Endodermal cell (in vitro differentiated cells): ENCODE measurements around the gene SPG7. TPM values are rescaled to one million over a fixed set of nuclear protein-coding genes. Genes with fewer than 3 reads are reported as not detected.

ENCODE experiments used
- DNase-seq: peaks from one replicate; pipeline ENCODE4 v3.0.0-alpha.2; 2017
- H3K27ac ChIP-seq: 2 replicates; pipeline ENCODE4 v1.5.1; 2013; ENCODE audit warnings: mild to moderate bottlenecking, low read depth, low read length, moderate library complexity
- H3K27me3 ChIP-seq: 2 replicates; pipeline ENCODE4 v1.6.1; 2013; ENCODE audit warnings: mild to moderate bottlenecking, low read length, moderate library complexity; ENCODE audit not compliant: insufficient read depth, control insufficient read depth, poor library complexity, severe bottlenecking
- H3K36me3 ChIP-seq: 2 replicates; pipeline ENCODE4 v1.7.0; 2013; ENCODE audit warnings: mild to moderate bottlenecking, low read length, moderate library complexity; ENCODE audit not compliant: control insufficient read depth, insufficient read depth
- H3K4me1 ChIP-seq: one replicate; pipeline ENCODE4 v1.7.0; 2013; ENCODE audit warnings: low read length; ENCODE audit not compliant: control insufficient read depth, insufficient read depth
- H3K4me3 ChIP-seq: 2 replicates; pipeline ENCODE4 v1.5.1; 2013; ENCODE audit warnings: mild to moderate bottlenecking, low read length, moderate library complexity
- H3K9ac ChIP-seq: 2 replicates; pipeline ENCODE4 v1.6.1; 2013; ENCODE audit warnings: mild to moderate bottlenecking, low read length, moderate library complexity; ENCODE audit not compliant: poor library complexity, severe bottlenecking; ENCODE audit errors: extremely low read depth
- H3K9me3 ChIP-seq: 2 replicates; pipeline ENCODE4 v1.6.1; 2013; ENCODE audit warnings: mild to moderate bottlenecking, low read length, moderate library complexity; ENCODE audit not compliant: control insufficient read depth
- H3K27ac Mint-ChIP-seq: 2 replicates; pipeline ENCODE4 v1.8.0; 2020; ENCODE audit warnings: mixed read lengths
- H3K27me3 Mint-ChIP-seq: 2 replicates; pipeline ENCODE4 v1.8.0; 2021; ENCODE audit warnings: mild to moderate bottlenecking, mixed read lengths; ENCODE audit not compliant: insufficient read depth
- H3K36me3 Mint-ChIP-seq: 2 replicates; pipeline ENCODE4 v1.8.0; 2020; ENCODE audit warnings: low read depth, mixed read lengths
- H3K4me1 Mint-ChIP-seq: 2 replicates; pipeline ENCODE4 v1.8.0; 2020; ENCODE audit warnings: mixed read lengths
- H3K4me3 Mint-ChIP-seq: 2 replicates; pipeline ENCODE4 v1.8.0; 2020; ENCODE audit warnings: mild to moderate bottlenecking, moderate library complexity, mixed read lengths
- H3K9me3 Mint-ChIP-seq: 2 replicates; pipeline ENCODE4 v1.8.0; 2020; ENCODE audit warnings: mild to moderate bottlenecking, mixed read lengths
- CTCF ChIP-seq: fragments of 200-600 bp; sonication (generic); conservative IDR thresholded peaks from 2 replicates; pipeline ENCODE4 v1.5.0; 2021; ENCODE audit warnings: antibody characterized with exemption, mild to moderate bottlenecking
- WGBS, 2 experiments: methylation state at CpG; one replicate each; pipeline versions ENCODE4 v1.1.5 to v1.1.7; 2013; ENCODE audit warnings: missing lambda C conversion rate in 2 of 2, mixed read lengths in 1 of 2; ENCODE audit not compliant: insufficient coverage in 1 of 2, insufficient read length in 1 of 2; 5-methylcytosine and 5-hydroxymethylcytosine counted together
- total RNA-seq, 2 donors: library from RNA; stranded (reverse); fragmentation: NEBNext Ultra II Directional in 1 of 2; extraction: Animal tissue kit (Norgen Biotek cat#: 25700) in 1 of 2; gene quantifications; 2 replicates in 1 of 2; 3 replicates in 1 of 2; pipeline ENCODE4 v1.2.1, GENCODE V29; 2021

Gene SPG7
- total RNA-seq, 2 donors from 2014 or later, result 153 to 156 TPM

- H3K4me3 Mint-ChIP-seq, result no peak overlapping the region
Observed at GRCh38 chr16:89481356-89481955, 26.7 kb upstream of the SPG7 start.

GRCh38 chr16:89482150-89482816 lies 25.9 kb upstream of the SPG7 start:
- Histone ChIP-seq H3K27ac (no peak overlapping the region), H3K4me3 (no peak overlapping the region), H3K27me3 (no peaks in the 10 kb centered on the region), H3K9ac (no peak overlapping the region), H3K4me1 (peaks cover 8% of the 10 kb centered on the region), H3K9me3 (no peaks in the 10 kb centered on the region), H3K36me3 (peaks cover 19% of the 10 kb centered on the region)
- Mint-ChIP-seq H3K36me3 (peaks cover 12% of the 10 kb centered on the region), H3K27me3 (no peaks in the 10 kb centered on the region), H3K27ac (peak overlapping the region; percentile 12), H3K4me1 (peaks cover 63% of the 10 kb centered on the region), H3K9me3 (no peaks in the 10 kb centered on the region), H3K4me3 (no peak overlapping the region)
- TF ChIP-seq CTCF, result no peak
- 88 to 91% methylated on average over 12 to 14 of the region's 14 CpGs for WGBS, 2 experiments
- no peak for DNase-seq

More at GRCh38 chr16:89481356-89481955, 26.7 kb upstream of the SPG7 start:
- H3K4me3 ChIP-seq, result no peak overlapping the region
- H3K27ac ChIP-seq, result no peak overlapping the region
- peaks cover 14% of the 10 kb centered on the region for H3K36me3 ChIP-seq
- no peaks in the 10 kb centered on the region for H3K27me3 ChIP-seq
- WGBS, 2 experiments, result 94 to 95% methylated on average over 13 of the region's 13 CpGs
- DNase-seq, result no peak
- H3K9me3 ChIP-seq, result no peaks in the 10 kb centered on the region
- H3K9ac ChIP-seq, result no peak overlapping the region
- peaks cover 11% of the 10 kb centered on the region for H3K36me3 Mint-ChIP-seq
- peaks cover 7% of the 10 kb centered on the region for H3K4me1 ChIP-seq
- H3K27me3 Mint-ChIP-seq, result no peaks in the 10 kb centered on the region
- no peak overlapping the region for H3K27ac Mint-ChIP-seq
- no peak for TF ChIP-seq CTCF
- H3K4me1 Mint-ChIP-seq, result peaks cover 64% of the 10 kb centered on the region
- H3K9me3 Mint-ChIP-seq, result no peaks in the 10 kb centered on the region

GRCh38 chr16:89482817-89483205 lies 25.4 kb upstream of the SPG7 start:
- no peaks in the 10 kb centered on the region for H3K27me3 ChIP-seq
- no peaks in the 10 kb centered on the region for H3K9me3 Mint-ChIP-seq
- no peak overlapping the region for H3K9ac ChIP-seq
- peaks cover 21% of the 10 kb centered on the region for H3K36me3 ChIP-seq
- no peak for TF ChIP-seq CTCF
- H3K4me1 Mint-ChIP-seq, result peaks cover 63% of the 10 kb centered on the region
- H3K4me1 ChIP-seq, result peaks cover 8% of the 10 kb centered on the region
- H3K36me3 Mint-ChIP-seq, result peaks cover 12% of the 10 kb centered on the region
- 95 to 96% methylated on average over 2 to 5 of the region's 5 CpGs for WGBS, 2 experiments
- no peaks in the 10 kb centered on the region for H3K27me3 Mint-ChIP-seq
- H3K9me3 ChIP-seq, result no peaks in the 10 kb centered on the region
- H3K4me3 ChIP-seq, result no peak overlapping the region
- H3K4me3 Mint-ChIP-seq, result no peak overlapping the region
- H3K27ac ChIP-seq, result no peak overlapping the region
- no peak for DNase-seq
- peak overlapping the region; percentile 12 for H3K27ac Mint-ChIP-seq
